Limb (tissue), 2 donors: ENCODE measurements around the gene WDR91.
"Not testable (repeated sequence)": the region's sequence is repeated elsewhere in the genome, so short reads cannot be mapped to it uniquely, and the experiment has no call there.

Experiments
- DNase-seq, 2 donors: peaks; one replicate each; pipeline ENCODE4 v3.0.0-alpha.2; 2016; ENCODE audit errors: extremely low spot score in 2 of 2

WDR91 gene

GRCh38 chr7:135234095-135234494 lies 22.8 kb upstream of the WDR91 start:
- not testable (repeated sequence) for DNase-seq

- DNase-seq: no peak
Observed at GRCh38 chr7:135233570-135233969, 22.2 kb upstream of the WDR91 start, which contains the start of gene STRA8. STRA8 (plus strand) TSS chr7:135233838; CDS start chr7:135240525, 6,687 bp downstream.

DNA sequence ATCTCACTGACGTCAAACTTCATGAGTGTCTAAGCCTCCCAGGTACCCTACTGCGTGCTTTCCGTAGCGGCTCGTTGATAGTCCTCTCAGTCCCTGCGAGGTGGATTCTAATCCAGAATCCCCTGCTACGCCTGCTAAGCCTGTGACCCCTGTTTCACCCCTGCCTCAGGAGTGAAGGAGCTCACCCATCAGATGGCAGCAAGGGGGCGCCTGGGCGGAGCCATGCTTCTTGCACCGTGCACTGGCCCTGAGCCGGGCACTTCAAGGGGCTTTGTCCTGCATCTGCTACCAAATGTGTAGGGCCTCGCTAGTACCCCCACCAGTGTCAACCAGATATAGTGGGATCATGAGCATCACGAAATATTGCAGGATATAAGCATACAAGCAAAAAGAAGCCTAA lies 21.4 kb upstream of the WDR91 start:
- DNase-seq: no peak

DNA sequence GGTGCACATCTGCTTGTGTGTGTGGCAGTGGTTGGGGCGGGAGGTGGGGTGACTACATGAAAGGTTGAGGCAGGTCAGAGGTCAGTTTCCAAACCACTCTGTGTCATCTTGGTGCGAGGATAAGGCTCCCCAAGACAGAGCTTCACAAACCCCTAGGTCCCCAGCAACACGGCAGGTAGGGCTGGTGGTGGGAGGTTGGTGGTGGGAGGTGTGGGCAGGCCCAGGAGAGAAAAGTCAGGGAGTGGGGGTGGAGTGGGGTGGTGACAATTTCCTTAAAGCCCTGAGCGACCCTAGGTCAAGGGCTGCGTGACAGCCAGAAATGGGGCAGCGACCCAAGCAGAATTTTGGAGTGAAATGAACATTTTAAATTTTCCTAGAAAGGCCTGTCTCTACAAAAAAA lies 20.8 kb upstream of the WDR91 start:
- DNase-seq: no peak

GRCh38 chr7:135231686-135232085 lies 20.4 kb upstream of the WDR91 start:
- DNase-seq: no peak

DNA sequence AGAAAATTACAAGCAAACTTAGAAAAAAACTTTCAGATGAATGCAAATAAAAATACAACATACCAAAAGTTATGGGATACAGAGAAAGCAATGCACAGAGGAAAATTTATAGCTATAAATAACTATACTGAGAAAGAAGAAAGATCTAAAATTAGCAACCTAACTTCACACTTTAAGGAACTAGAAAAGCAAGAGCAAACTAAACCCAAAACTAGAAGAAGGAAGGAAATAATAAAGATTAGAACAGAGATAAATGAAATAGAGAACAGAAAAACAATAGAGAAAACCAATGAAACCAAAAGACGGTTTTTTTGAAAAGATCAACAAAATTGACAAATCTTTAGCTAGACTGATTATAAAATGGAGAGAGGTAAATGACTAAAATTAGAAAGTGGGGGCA lies 12.7 kb upstream of the WDR91 start:
- DNase-seq: no peak

DNA sequence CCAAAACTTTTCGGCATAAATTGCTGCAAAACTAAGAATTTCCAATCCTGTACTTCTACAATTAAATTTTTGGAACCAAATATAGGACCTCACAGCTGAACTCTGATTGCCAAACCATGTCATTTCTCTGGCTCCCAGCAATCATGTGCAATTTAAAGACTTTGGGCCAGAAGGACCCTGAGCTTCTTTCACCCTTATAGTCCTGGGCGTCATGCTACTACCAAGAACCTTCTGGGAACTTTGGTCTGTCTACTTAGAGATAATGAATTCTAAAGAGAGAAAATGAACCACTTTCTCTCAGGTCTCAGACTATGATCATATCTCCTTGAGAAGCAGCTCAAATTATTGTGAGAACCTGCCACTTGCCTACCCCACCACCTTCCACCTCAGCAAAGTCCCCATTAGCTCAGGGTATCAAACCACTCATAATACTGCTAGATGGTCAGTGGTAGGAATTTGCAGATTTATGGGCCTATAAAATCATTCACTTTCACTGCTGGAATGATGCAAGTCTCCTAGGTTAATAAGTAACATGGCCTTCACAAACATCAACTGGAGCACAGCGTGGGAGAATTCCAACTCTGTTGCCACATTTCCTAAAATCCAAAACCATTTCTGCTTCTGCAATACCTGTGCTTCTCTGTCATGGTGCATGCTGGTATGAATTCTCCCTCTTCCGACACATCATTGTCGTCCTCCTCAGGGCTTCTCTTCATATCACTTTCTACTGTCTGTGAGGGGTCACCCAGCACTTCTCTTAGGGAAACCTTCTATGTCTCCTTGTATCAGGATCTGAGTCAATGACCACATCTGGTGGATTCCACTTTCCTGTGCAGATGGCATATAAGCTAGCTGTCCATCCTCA lies 6.6 kb upstream of the WDR91 start:
- no peak for DNase-seq

DNA sequence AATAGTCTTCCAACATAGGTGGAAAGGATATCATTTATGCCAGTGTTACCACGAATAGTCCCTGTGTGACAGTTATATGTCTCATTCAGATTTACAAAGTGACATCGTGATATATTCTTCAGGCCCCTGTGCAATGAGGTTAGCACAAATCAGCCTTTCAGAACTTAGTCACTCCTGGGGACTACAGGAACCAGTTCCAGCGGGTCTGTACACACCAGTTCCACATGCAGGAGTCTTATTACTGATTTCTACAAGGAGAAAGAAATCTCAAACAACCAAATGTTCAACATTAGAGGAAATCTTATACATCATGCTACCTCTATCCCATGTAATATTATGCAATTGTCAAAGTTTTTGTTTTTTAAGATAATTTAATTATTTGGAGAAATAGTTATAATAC lies 4.4 kb upstream of the WDR91 start:
- DNase-seq: no peak

GRCh38 chr7:135215180-135215579 lies 3.9 kb upstream of the WDR91 start:
- no peak for DNase-seq

DNA sequence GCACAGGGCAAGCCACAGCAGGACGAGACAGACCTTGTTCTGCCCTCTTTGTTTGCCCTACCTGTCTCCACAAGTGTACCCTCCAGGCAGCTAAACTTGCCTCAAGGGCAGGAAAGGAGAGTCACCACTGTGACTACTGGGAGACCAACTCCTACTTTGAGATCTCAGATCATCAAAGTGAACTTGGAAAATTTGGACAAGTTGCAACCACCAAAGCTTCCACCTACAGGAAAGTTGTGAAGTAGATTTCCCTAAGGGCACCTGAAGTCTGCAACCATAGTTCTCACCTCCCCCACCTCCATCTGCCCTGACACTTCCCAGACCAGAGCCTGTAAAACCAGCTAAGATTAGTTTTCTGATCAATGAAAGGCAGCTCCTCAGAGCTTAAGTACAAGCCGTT lies 2.5 kb upstream of the WDR91 start:
- no peak for DNase-seq

GRCh38 chr7:135211946-135212685 lies 790 bp upstream of the WDR91 start:
- DNase-seq: not testable (repeated sequence)

- peak in 1 of 2 donors; percentile 13 for DNase-seq
Observed at GRCh38 chr7:135210888-135211178, 493 bp downstream of the WDR91 start.

- no peak for DNase-seq
Observed at GRCh38 chr7:135209225-135209834, 2.0 kb downstream of the WDR91 start.

GRCh38 chr7:135208102-135208793 lies 3.1 kb downstream of the WDR91 start:
- DNase-seq: no peak

- no peak for DNase-seq
Observed at GRCh38 chr7:135207406-135208101, 3.8 kb downstream of the WDR91 start.

GRCh38 chr7:135206941-135207391 lies 4.4 kb downstream of the WDR91 start:
- DNase-seq: no peak

DNA sequence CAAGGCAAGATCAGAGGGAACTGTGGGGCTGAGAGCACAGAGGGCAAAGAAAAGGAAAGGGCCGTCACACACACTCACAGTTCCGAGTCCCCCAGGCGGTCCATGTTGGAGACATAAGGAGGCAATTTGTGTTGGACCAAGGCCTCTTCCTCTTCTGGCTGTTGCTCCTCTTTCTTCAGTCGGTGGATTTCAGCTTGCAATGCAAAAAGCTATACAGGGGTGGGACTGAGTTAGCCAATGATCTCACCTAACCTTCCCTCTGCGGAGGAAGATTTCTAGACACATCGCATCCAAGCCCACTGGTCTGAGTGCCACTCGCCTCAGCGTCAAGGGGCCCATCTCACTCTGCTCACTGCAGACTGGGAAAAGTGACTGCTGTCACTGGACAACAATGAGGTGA lies 5.5 kb downstream of the WDR91 start:
- DNase-seq: no peak

GRCh38 chr7:135204876-135205275 lies 6.5 kb downstream of the WDR91 start:
- DNase-seq: no peak

- no peak for DNase-seq
Observed at GRCh38 chr7:135204341-135204749, 7.0 kb downstream of the WDR91 start.

DNA sequence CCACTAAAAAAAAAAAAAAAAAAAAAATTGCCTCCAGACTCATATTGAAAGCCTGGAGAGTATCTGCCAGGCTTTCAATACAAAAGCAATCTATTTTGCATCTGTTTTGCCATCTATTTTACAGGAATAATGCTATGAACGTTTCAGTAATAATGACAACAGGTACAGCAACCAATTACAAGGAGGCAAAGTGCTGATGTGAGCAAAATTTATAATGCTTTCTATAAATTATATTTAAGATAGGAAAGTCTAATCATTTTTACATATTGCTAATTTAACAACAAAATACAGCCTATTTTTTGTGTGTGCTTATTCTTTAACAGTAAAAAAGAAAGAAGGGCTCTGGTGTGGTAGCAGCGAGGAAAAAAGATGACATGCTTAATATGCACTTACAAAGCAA lies 10.0 kb downstream of the WDR91 start:
- DNase-seq: no peak

DNA sequence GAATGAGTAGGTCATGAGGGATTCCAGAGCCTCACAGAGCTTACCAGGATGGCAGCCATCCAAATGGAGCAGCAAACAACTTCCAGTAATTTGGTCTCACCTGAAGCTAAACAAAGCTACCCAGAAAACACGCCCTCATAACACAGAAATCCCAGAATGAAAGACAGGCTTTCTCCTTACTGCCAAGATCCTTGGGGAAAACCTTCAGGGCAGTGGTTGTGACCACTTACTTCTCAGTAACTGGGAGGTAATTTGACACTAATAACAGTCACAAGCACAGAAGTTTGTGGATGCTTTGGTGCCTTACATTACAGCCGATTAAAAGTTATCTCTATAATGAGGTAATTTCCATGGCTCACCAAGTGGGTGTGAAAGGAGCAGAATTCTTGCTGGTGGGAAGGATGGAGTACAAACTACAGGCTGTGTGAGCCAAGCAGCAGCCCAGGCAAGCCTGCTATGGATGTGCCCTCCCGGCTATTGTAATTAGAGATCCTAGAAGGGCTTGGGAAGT lies 10.4 kb downstream of the WDR91 start:
- peak in 1 of 2 donors; percentile 9 for DNase-seq
